ENCODE measurements around the gene RBFA.

Gene RBFA

DNA sequence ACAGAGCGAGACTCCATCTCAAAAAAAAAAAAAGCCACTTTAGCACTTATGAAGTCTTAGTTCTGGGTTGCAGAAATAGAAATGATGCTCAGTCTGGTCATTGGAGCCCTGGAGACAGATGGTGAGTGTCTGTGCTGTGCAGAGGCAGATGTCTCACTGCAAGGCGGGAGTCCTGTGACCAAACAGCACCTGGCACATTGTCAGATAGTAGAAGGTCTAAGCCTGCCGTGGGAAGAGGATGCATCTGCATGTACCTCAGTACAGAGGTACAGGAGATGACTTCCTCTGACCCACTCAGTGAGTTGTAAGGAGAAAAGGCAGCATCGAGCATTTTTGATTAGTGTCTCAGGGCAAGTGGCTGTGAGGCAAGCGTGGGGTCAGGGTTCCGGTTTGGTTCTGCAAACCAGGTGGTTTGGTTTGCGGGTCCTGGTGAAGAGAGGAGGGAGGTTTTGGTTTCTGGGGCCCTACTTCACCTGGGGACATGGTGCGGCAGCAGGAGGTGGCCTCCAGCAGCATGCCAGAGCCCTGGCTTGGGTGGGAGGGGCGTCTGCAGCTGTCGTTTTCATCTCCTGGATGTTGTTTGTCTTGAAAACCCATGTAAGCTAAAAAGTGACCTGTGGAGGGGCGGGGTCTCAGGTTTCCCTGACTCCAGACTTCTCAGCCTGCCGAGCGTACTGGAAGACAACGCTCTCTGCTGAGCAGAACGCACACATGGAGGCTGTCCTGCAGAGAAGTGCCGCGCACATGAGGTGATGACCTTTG is 3.8 kb downstream of the RBFA start:
- CTCF ChIA-PET = no interaction called here
- Mint-ChIP-seq H3K4me1 (peaks cover 22% of the 10 kb centered on the region), H3K27me3 (peaks cover 4% of the 10 kb centered on the region), H3K9me3 (no peaks in the 10 kb centered on the region), H3K4me3 (no peak overlapping the region), H3K36me3 (peaks cover 23% of the 10 kb centered on the region), H3K27ac (no peak overlapping the region)
- DNase-seq = no peak

GRCh38 chr18:80040515-80040914 is 6.3 kb downstream of the RBFA start:
- DNase-seq = no peak
- Mint-ChIP-seq H3K4me3 (no peak overlapping the region), H3K4me1 (peaks cover 10% of the 10 kb centered on the region), H3K27me3 (no peaks in the 10 kb centered on the region), H3K9me3 (no peaks in the 10 kb centered on the region), H3K27ac (no peak overlapping the region), H3K36me3 (peaks cover 29% of the 10 kb centered on the region)
- CTCF ChIA-PET = interaction anchor here (0.7 kb wide), 1 partner anchor 201 kb away, joined by 4 read pairs; no protein-coding TSS in a partner anchor

DNA sequence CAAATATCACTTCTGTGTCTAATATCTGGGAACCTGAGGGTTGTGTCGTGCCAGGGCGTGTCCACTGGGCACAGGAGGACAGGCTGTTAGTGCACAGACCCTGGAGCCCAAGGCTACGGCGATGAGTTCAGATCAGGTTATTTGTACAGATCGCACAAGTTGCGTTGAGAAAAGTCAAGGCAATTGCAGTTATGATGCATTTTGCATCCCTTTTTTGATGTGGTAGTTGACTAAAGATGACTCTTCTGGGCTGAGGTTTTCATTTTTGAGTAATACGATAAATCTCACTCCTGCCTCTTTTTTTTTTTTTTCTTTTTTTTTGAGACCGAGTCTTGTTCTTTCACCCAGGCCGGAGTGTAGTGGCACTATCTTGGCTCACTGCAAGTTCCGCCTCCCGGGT is 7.2 kb downstream of the RBFA start:
- no peak overlapping the region for H3K4me3 Mint-ChIP-seq
- CTCF ChIA-PET = no interaction called here
- DNase-seq = no peak
- peaks cover 31% of the 10 kb centered on the region for H3K36me3 Mint-ChIP-seq
- no peak overlapping the region for H3K27ac Mint-ChIP-seq
- peaks cover under 1% of the 10 kb centered on the region for H3K4me1 Mint-ChIP-seq
- no peaks in the 10 kb centered on the region for H3K27me3 Mint-ChIP-seq
- H3K9me3 Mint-ChIP-seq = no peaks in the 10 kb centered on the region

DNA sequence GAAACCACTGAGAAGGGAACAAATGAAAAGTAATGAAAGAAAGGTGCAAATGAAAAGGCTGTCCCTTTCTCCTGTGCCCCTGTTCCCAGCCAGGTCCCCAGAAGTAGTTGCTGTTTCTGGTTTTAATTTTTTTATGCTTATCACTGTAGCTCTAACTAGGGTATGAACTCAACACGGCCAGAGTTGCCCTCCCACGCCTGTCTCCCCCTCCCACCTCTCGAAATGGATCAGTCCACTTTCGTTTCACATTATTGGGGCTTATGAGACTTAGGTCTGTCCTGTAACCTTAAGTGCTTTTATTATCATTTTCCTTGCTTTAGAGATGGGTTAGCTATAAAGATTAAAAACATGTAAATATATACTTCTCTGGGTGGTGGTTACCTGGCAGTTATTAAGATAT is 8.6 kb downstream of the RBFA start:
- H3K27ac Mint-ChIP-seq = no peak overlapping the region
- H3K9me3 Mint-ChIP-seq = no peaks in the 10 kb centered on the region
- CTCF ChIA-PET = no interaction called here

DNA sequence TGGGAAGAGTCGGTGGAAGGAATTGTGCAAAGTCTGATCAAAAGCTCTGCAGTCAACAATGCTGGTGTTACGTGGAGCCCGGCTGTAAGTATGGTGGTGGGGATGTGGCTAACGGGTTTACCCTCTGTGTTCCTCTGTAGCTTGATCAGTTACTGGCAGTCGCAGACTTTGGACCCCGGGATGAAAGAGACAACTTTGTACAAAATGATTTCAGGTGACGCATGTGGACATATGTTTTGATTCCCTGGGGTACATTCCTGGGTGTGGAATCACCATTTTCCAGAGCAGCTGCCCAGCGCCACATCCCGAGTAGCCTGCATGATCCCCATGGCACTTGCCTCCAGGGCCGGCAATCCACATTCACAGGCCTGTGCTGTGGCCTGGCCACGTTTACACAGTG is 9.8 kb downstream of the RBFA start:
- no peak for DNase-seq
- Mint-ChIP-seq H3K4me3 (no peak overlapping the region), H3K27me3 (no peaks in the 10 kb centered on the region), H3K36me3 (peaks cover 23% of the 10 kb centered on the region), H3K9me3 (no peaks in the 10 kb centered on the region), H3K4me1 (no peaks in the 10 kb centered on the region), H3K27ac (no peak overlapping the region)
- CTCF ChIA-PET = no interaction called here

More for the DNA sequence above, 8.6 kb downstream of the RBFA start:
- Mint-ChIP-seq H3K4me3 (no peak overlapping the region), H3K27me3 (no peaks in the 10 kb centered on the region), H3K36me3 (peaks cover 27% of the 10 kb centered on the region), H3K4me1 (no peaks in the 10 kb centered on the region)
- no peak for DNase-seq

DNA sequence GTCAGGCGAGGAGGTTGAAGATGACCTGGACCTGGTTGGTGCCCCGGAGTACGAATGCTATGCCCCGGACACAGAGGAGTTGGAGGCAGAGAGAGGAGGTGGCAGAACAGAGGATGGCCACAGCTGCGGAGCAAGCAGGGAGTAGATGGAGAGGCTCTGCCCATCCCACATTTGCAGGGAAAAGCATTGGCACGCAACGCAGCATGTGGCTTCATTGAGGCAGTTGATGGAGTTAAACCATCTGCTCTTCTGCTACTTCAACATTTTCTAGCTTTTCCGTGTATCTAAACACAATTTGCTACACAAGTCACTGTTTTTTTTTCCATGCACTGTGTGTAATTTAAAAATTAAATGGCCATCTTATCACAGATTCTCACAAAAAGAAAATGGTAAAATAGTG is 11.8 kb downstream of the RBFA start:
- Mint-ChIP-seq H3K27ac (no peak overlapping the region), H3K4me1 (no peaks in the 10 kb centered on the region), H3K36me3 (peaks cover 24% of the 10 kb centered on the region), H3K4me3 (no peak overlapping the region), H3K27me3 (no peaks in the 10 kb centered on the region), H3K9me3 (peaks cover under 1% of the 10 kb centered on the region)
- CTCF ChIA-PET = interaction anchor here (1.2 kb wide), 1 partner anchor 11 kb away, joined by 3 read pairs; no protein-coding TSS in a partner anchor
- DNase-seq = no peak

DNA sequence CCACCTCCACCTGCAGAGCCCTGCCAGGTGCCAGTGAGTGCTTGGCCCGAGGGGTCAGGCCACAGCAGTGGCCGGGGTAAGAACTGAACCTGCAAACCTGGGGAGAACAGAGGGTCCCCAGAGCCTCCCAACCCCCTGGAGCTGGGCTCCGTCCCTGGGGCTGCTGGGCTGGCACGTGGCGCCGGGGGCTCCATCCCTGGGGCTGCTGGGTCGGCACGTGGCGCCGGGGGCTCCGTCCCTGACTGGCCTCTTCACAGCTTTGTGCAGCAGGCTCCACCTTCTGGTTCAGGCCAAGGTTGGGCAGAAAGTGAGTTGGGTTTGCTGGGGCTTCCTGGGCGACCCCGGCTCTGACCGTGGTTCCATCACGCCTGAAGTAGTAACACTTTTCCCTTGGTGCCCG is 12.2 kb downstream of the RBFA start:
- Mint-ChIP-seq H3K36me3 (peaks cover 24% of the 10 kb centered on the region), H3K27me3 (no peaks in the 10 kb centered on the region), H3K4me1 (no peaks in the 10 kb centered on the region), H3K27ac (no peak overlapping the region), H3K9me3 (peaks cover 5% of the 10 kb centered on the region), H3K4me3 (no peak overlapping the region)
- DNase-seq = no peak
- CTCF ChIA-PET = interaction anchor here (1.2 kb wide), 1 partner anchor 11 kb away, joined by 3 read pairs; no protein-coding TSS in a partner anchor

DNA sequence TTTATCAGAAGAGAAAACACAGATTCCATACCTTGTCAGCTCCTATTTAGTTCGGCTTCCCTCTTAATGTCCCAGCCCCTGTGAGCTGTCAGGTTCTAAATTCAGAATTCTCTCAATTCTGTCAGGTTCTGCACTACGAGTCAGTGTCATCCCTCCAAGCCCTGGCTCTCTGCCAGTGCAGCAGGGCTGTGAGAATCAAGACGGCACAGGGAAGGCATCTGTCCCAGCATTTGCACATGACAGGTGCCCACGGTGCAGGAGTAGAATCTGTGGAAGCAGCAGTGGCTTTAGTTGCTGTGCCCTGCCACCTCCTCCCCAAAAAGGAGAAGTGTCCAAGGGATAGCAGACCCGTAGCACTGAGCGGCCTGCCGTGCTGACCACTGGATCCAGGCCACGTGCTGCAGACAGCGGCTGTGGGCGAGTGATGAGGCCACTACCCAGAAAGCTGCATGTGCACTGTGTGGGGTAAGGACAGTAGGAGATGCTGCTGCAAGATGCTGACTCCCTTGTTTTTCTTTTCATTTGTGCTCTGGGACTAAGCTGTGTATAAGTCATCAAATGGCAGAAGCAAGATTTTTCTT is 12.8 kb downstream of the RBFA start:
- DNase-seq = no peak
- Mint-ChIP-seq H3K36me3 (peaks cover 28% of the 10 kb centered on the region), H3K4me3 (no peak overlapping the region), H3K27me3 (no peaks in the 10 kb centered on the region), H3K27ac (no peak overlapping the region), H3K9me3 (peaks cover 10% of the 10 kb centered on the region), H3K4me1 (no peaks in the 10 kb centered on the region)
- CTCF ChIA-PET = no interaction called here

DNA sequence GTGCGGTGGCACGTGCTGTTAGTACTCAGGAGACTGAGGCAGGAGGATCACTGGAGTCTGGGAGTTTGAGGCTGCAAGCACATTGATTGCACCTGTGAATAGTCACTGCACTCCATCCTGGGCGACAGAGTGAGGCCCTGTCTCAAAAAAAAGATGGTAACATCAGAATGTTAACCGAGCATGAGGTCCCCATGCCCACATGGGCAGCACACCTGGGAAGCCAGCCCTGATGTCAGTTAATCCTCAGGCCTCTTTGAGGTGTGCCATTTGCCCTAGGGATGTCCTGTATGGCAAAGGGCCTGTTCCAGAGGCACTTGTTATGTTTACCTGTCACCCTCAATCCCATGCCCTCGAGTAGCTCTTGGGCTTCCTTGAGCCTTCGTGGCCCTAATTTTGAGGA is 16.6 kb downstream of the RBFA start:
- no peak for DNase-seq
- no peak overlapping the region for H3K27ac Mint-ChIP-seq
- H3K4me3 Mint-ChIP-seq = no peak overlapping the region
- H3K27me3 Mint-ChIP-seq = no peaks in the 10 kb centered on the region
- H3K9me3 Mint-ChIP-seq = peaks cover 33% of the 10 kb centered on the region
- CTCF ChIA-PET = no interaction called here
- no peaks in the 10 kb centered on the region for H3K4me1 Mint-ChIP-seq
- H3K36me3 Mint-ChIP-seq = peaks cover 16% of the 10 kb centered on the region

DNA sequence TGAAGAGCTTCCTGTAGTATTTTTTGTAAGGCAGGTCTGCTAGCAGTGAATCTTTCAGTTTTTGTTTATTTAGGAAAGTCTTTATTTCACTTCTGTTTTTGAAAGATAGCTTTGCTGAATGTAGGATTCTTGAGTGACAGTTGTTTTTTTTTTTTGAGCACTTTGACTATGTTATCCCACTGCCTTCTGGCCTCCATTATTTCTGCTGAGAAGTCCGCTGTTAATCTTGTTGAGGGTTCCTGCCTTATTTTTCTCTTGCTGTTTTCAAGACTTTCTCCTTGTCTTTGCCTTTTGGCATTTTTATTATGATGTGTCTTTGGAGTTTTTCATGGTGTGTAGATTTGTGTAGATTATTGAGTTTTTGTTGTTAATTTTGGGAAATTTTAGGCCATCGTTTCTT is 21.9 kb downstream of the RBFA start:
- CTCF ChIA-PET = no interaction called here
- peaks cover 7% of the 10 kb centered on the region for H3K36me3 Mint-ChIP-seq
- H3K27me3 Mint-ChIP-seq = no peaks in the 10 kb centered on the region
- no peak for DNase-seq
- H3K4me3 Mint-ChIP-seq = no peak overlapping the region
- no peaks in the 10 kb centered on the region for H3K4me1 Mint-ChIP-seq
- no peak overlapping the region for H3K27ac Mint-ChIP-seq
- peaks cover 61% of the 10 kb centered on the region for H3K9me3 Mint-ChIP-seq

- Mint-ChIP-seq H3K4me1 (no peaks in the 10 kb centered on the region), H3K27ac (no peak overlapping the region), H3K36me3 (peaks cover 1% of the 10 kb centered on the region), H3K9me3 (peaks cover 45% of the 10 kb centered on the region), H3K4me3 (no peak overlapping the region), H3K27me3 (no peaks in the 10 kb centered on the region)
- no peak for DNase-seq
- CTCF ChIA-PET = no interaction called here
Measured at GRCh38 chr18:80059945-80060344, 25.7 kb downstream of the RBFA start.

DNA sequence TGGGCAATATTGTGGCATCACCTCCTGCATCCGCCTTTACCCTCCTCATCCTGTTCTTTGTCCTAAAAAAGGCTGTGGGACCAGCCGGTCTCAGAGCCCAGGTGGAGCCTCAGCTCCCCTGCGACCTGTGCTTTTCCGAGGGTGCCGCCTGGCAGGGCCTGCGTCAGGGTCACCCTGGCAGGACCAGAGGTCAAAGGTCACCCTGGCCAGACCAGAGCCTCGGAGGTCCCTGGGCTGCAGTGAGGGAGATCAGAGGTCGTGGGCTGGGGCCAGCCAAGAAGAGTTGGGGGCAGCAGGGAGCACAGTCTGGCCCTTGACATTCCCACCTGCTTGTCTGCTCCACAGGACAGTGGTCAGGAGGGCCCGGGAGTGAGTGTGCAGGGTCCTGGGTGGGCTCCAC is 31.5 kb downstream of the RBFA start:
- Mint-ChIP-seq H3K4me3 (no peak overlapping the region), H3K4me1 (no peaks in the 10 kb centered on the region), H3K9me3 (peaks cover 11% of the 10 kb centered on the region), H3K27me3 (no peaks in the 10 kb centered on the region), H3K27ac (no peak overlapping the region), H3K36me3 (peaks cover 1% of the 10 kb centered on the region)
- CTCF ChIA-PET = no interaction called here
- DNase-seq = no peak

- DNase-seq = no peak
- Mint-ChIP-seq H3K4me3 (no peak overlapping the region), H3K36me3 (no peaks in the 10 kb centered on the region), H3K4me1 (no peaks in the 10 kb centered on the region), H3K27me3 (no peaks in the 10 kb centered on the region), H3K27ac (no peak overlapping the region), H3K9me3 (peaks cover 2% of the 10 kb centered on the region)
- CTCF ChIA-PET = no interaction called here
Measured at GRCh38 chr18:80067321-80067720, 33.1 kb downstream of the RBFA start.

- Mint-ChIP-seq H3K27me3 (no peaks in the 10 kb centered on the region), H3K9me3 (no peaks in the 10 kb centered on the region), H3K4me3 (no peak overlapping the region), H3K27ac (no peak overlapping the region), H3K4me1 (no peaks in the 10 kb centered on the region), H3K36me3 (no peaks in the 10 kb centered on the region)
- DNase-seq = no peak
- CTCF ChIA-PET = no interaction called here
Measured at GRCh38 chr18:80067897-80068296, 33.7 kb downstream of the RBFA start.

DNA sequence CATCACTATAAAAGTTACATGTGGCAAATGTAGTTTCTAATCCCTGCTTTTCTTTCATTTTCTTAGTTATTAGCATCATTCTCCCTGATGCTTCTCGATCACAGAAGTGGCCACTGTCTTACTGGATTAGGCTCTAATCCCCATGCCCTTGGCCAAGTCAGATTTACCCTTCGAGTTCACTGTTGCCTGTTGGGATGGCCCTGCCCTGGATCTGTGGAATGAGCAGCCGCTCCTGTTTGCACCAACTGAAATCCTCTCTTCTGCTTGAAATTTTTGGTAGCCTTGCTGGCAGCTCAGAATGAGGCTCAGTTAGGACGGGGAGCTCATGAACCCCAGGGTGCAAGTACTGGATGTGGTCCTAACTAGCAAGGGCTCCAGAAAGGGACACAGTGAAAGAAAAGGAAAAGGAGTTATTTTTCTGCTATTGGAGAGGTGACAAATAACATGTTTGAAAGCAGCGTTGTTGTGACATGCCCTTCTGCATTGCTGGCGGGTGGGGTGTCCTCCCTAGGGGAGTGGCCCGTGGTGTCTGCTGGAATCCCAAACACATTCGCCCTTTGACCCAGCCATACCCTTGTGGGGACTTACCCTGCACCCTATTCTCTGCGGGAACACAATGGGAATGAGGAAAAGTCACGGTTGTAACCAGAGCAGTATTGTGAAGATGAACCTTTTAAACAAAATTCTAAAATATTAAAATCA is 34.5 kb downstream of the RBFA start:
- no peak for DNase-seq
- H3K4me1 Mint-ChIP-seq = no peaks in the 10 kb centered on the region
- no peak overlapping the region for H3K27ac Mint-ChIP-seq
- H3K4me3 Mint-ChIP-seq = no peak overlapping the region
- no peaks in the 10 kb centered on the region for H3K27me3 Mint-ChIP-seq
- CTCF ChIA-PET = no interaction called here
- H3K9me3 Mint-ChIP-seq = no peaks in the 10 kb centered on the region
- H3K36me3 Mint-ChIP-seq = no peaks in the 10 kb centered on the region
